HG03460 (cell line): ENCODE data around the gene KCTD8.

Experiments used
- ATAC-seq: cut with Tn5 transposase; IDR thresholded peaks from one replicate; pipeline ENCODE4 v1.9.1; 2021; ENCODE audit not compliant: unreplicated experiment

KCTD8 gene

DNA sequence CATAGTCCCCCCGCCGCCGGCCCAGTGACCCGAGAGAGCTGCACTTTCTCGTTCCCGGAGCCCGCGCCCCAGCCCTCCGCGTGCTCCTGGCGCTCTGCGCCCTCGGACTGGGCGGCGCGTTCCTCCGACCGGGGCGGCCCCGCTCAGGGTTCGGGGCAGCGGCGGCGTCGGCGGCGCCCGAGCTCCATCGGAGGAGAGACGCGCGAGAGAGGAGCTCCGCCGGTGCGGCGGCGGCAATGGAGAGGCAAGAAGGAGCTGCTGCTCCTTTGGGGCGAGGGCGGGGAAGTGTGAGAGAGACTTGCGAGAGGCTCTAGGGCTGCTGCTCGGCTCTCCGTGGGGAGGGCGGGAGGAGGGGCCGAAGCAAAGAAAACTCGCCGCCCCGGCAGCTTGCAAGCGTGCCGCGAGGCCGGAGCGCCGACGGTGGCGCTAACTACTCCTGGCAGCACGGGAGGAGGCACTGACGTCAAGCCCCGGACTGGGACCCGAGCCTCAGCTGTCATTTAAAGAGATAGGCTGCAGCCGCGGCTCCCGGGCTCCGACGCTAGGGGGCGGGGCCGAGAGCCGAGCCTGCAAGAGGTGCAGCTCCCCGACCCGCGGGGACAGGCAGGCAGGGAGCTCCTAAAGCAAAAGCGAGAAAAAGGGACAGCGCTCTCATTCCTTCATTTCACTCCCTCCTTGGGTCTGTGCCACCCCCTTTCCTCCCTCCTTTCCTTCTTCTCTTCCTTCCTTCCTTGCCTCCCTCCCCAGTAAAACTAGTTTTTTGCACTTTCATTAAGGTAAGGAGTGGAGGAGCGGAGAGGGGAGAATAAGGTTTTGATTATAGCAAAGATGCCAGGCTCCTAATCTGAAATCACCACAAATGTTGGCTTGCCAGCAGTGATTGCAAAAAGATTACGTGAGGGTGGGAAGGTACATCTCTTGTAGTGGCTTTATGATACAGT is at the start of gene KCTD8:
Gene KCTD8 (minus strand): TSS at position 289 of the 941 bp plus-strand sequence.
- peak; percentile 96 for ATAC-seq

- no peak for ATAC-seq
These were observed 46.4 kb upstream of the KCTD8 start for GRCh38 chr4:44494810-44495701.

GRCh38 chr4:44493924-44494323 is 45.3 kb upstream of the KCTD8 start:
- no peak for ATAC-seq

GRCh38 chr4:44487341-44487740 is 38.7 kb upstream of the KCTD8 start:
- ATAC-seq = no peak

GRCh38 chr4:44479731-44480130 is 31.1 kb upstream of the KCTD8 start:
- ATAC-seq = no peak

DNA sequence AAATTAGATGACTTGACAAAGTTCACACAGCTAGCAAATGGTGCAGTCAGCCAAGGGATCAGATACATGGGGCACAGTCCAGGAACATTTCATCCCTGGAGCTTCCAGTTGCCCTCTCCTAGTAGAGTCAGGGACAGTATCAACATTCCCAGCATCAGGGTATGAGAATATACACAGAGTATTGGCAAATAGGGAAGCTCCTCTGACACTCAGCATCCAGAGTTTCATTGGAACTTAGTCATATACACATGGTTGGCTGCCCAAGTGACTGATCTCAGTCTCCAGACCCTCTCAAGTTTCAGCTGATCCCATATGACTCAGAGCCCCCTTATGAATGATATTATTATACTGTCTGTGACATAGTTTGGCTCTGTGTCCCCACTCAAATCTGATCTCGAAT is 13.7 kb upstream of the KCTD8 start:
- no peak for ATAC-seq

- ATAC-seq = peak; percentile 6
These were observed 775 bp downstream of the KCTD8 start for GRCh38 chr4:44447563-44448504.

DNA sequence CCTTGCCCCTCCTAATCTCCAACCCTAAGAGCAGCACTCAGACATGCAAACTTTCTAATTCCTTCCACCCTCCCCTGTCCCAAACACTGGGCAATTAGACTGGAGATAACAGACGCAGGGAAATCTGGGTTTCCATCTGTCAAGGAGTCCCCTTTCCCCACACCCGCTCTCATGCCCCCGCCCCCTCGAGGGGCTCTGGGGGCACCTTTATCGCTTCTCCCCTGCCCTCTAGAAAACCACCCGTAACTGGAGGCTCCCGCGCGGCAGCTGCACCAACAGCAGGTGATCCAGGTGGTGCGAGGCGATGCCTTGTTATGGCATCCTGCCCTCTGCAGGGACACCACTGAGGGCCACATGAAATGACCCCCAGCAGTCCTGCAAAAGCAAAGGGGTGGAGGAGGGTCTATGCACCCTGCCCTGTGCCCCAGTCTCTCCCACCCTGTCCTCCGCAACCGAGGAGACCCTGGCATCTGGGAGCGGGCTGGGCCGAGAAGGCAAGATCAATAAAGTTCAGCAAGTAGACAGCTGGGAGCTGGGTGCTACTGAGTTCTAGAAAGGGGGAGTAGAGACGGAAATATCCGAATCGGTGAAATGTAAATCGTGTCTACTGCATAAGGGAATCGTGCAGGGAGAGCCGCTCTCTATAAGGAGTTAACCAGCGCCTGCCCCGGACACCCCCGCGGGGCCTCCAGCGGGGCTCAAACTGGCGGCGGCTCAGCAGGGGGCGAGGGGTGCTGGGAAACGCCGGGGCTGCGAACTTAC is 1.6 kb downstream of the KCTD8 start:
- ATAC-seq = no peak

- ATAC-seq = no peak
These were observed 2.4 kb downstream of the KCTD8 start for GRCh38 chr4:44446191-44446590.

DNA sequence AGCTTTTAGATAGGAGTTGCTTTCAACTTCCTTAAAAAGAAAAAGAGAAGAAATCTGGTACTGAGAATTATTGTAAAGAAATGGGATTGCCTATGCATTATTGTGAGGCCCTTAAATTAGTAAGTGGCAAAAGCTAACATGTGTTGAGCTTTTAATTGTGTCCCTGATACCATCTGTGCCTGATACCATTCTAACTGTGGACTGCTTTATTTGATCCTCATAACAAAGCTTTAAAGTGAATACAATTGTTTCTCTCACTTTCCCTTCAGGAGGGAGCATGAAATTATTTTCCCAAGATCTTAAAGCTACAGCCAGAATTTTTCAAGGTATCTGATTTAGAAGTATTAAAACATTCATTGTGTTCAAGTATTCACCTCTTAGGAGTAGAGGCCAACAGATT is 9.9 kb downstream of the KCTD8 start:
- no peak for ATAC-seq

- ATAC-seq = no peak
These were observed 14.4 kb downstream of the KCTD8 start for GRCh38 chr4:44434247-44434646.

- ATAC-seq = no peak
These were observed 22.9 kb downstream of the KCTD8 start for GRCh38 chr4:44425614-44426208.

DNA sequence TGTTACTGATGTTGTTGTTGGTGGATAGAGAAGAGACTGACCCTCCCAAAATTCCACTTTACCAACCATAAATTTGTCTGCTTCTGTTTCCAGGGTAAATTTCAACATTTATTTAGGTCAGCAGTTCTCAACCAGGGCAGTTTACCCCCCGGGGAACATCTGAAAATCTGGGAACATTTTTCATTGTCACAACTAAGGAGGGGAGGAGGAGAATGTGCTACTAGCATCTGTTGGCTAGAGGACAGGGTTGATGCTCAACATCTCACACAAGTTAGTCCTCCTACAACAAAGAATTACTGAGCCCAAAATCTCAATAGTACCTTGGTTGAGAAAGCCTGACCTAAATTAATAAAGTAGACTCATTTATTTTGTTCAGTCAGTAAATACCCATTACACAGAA is 25.7 kb downstream of the KCTD8 start:
- no peak for ATAC-seq

GRCh38 chr4:44421330-44422065 is 27.1 kb downstream of the KCTD8 start:
- no peak for ATAC-seq

DNA sequence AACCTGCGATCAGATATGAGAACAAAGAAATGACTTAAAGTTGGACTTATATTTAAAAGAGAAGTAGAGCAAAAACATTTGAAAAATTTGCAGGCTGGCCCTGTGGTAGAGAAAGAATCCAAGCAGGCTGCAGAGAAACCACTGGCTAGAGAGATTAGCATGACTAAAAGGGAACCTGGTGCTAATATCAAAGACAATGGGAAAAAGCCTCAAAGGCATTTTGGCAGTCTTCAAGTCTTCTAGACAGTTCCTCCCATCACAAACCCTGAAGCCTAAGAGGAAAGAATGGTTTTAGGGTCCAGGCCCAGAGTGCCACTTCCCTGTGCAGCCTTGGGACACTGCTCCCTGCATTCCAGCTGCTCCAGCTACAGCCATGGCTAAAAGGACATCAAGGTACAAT is 33.4 kb downstream of the KCTD8 start:
- ATAC-seq = no peak

DNA sequence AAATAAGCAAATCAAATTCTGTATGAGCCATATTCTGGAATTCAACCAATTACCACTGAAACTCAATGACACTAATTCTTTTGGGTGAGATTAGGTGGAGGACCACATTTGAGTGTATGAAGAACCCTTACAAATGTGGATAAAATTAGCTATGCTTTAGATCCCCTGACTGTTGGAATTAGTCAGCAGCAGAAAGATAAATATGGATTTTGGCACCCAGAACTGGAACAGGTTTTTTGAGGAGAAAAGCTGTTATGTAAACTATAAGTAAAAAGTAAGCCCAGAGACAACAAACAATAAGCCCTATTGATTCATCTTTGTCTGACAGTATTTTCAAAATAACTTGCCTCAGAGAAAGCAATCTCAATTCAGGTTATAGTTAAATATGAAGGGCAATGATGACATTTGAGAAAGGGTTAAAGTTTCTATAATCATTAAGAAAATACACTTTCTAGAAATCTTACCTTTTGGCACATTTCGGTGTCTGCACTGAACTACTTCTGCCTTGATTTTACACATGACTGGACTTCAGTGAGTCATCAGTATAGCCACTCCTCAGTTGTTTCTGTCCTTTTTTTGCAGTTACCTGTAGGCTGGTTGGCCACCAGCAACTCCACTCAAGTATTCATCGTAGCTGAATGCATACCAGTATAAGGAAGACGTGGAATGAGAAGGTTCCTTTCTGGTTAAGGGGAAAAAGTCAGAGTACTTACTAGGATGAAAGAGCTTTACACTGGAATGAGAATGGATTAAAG is 80.0 kb downstream of the KCTD8 start:
- ATAC-seq = no peak

GRCh38 chr4:44354172-44354571 is 94.4 kb downstream of the KCTD8 start:
- no peak for ATAC-seq

- ATAC-seq = no peak
These were observed 97.5 kb downstream of the KCTD8 start for GRCh38 chr4:44351069-44351468.
